MM.1S (cell line): Measurements from ENCODE around the gene EIF2S2.

ENCODE experiments used
- CTCF ChIP-seq: fragments of 300-600 bp; sonication (generic); IDR thresholded peaks from 2 replicates; pipeline ENCODE4 v1.5.1; 2016; ENCODE audit warnings: antibody characterized with exemption, low read length, mixed read lengths
- EZH2 ChIP-seq: fragments of 300-600 bp; sonication (generic); optimal IDR thresholded peaks from 2 replicates; pipeline ENCODE3; 2017; ENCODE audit warnings: low read depth, mild to moderate bottlenecking, antibody characterized with exemption, low read length, mixed read lengths
- EZH2phosphoT487 ChIP-seq: fragments of 300-600 bp; sonication (generic); IDR thresholded peaks from 2 replicates; pipeline ENCODE4 v1.6.1; 2018; ENCODE audit warnings: antibody characterized with exemption, low read length

- TF ChIP-seq CTCF (no peak), EZH2 (no peak), EZH2phosphoT487 (no peak)
These were observed 12.6 kb upstream of the EIF2S2 start for GRCh38 chr20:34124469-34125249.
